Mucosa of gallbladder (tissue), 1 donor: Measurements from ENCODE around the gene NRK. TPM values are rescaled to one million over a fixed set of nuclear protein-coding genes. Genes with fewer than 3 reads are reported as not detected.
"Not testable (repeated sequence)": the region's sequence is repeated elsewhere in the genome, so short reads cannot be mapped to it uniquely, and the experiment has no call there.

ENCODE experiments used
- DNase-seq: peaks from one replicate; pipeline ENCODE4 v3.0.0-alpha.2; 2020; ENCODE audit warnings: low spot score
- total RNA-seq: library from RNA; stranded (reverse); gene quantifications from one replicate; pipeline ENCODE4 v1.2.1, GENCODE V29; 2021
- donor health status: DM: no; HTN: no; CAD: no.

Gene NRK
- total RNA-seq, 1 donor from 2014 or later = 4.3 TPM

- DNase-seq = no peak
Observed at GRCh38 chrX:105882581-105883275, 60.4 kb downstream of the NRK start.

- DNase-seq = no peak
Observed at GRCh38 chrX:105894721-105895120, 72.4 kb downstream of the NRK start.

- DNase-seq = no peak
Observed at GRCh38 chrX:105909576-105909975, 87.2 kb downstream of the NRK start.

GRCh38 chrX:105910563-105911105, 88.3 kb downstream of the NRK start:
- DNase-seq = no peak

GRCh38 chrX:105945266-105945665, 122.9 kb downstream of the NRK start:
- no peak for DNase-seq

GRCh38 chrX:105969487-105969886, 147.1 kb downstream of the NRK start:
- DNase-seq = no peak

- DNase-seq = no peak
Observed at GRCh38 chrX:105972690-105973386, 150.5 kb downstream of the NRK start.

GRCh38 chrX:105973387-105973739, 151.0 kb downstream of the NRK start:
- DNase-seq = no peak

GRCh38 chrX:105975382-105975781, 153.0 kb downstream of the NRK start:
- no peak for DNase-seq

GRCh38 chrX:105981772-105982485, 159.6 kb downstream of the NRK start:
- no peak for DNase-seq

- DNase-seq = not testable (repeated sequence)
Observed at GRCh38 chrX:105988487-105988886, 166.1 kb downstream of the NRK start.

GRCh38 chrX:105999294-105999693, 177.0 kb downstream of the NRK start:
- DNase-seq = no peak

- no peak for DNase-seq
Observed at GRCh38 chrX:106000203-106000602, 177.9 kb downstream of the NRK start.

- not testable (repeated sequence) for DNase-seq
Observed at GRCh38 chrX:106000609-106001008, 178.3 kb downstream of the NRK start.

GRCh38 chrX:106005684-106006083, 183.3 kb downstream of the NRK start:
- no peak for DNase-seq

GRCh38 chrX:106007815-106008214, 185.5 kb downstream of the NRK start:
- no peak for DNase-seq

Other genes with a start within 250 kb of the NRK start
- 0.26 TPM for gene SERPINA7, start 216.2 kb downstream of the NRK start, total RNA-seq